EH (cell line): Measurements from ENCODE around the gene NFATC1.
"Not testable (repeated sequence)": the region's sequence is repeated elsewhere in the genome, so short reads cannot be mapped to it uniquely, and the experiment has no call there.

Source experiments
- DNase-seq: peaks from one replicate; pipeline ENCODE4 v3.0.0-alpha.2; 2015; ENCODE audit warnings: low read depth

Gene NFATC1

GRCh38 chr18:79476031-79476917, 80.5 kb downstream of the NFATC1 start:
- DNase-seq, result peak; percentile 16

GRCh38 chr18:79476918-79477571, 81.3 kb downstream of the NFATC1 start:
- no peak for DNase-seq

GRCh38 chr18:79477711-79478483, 82.2 kb downstream of the NFATC1 start:
- no peak for DNase-seq

- DNase-seq, result no peak
Measured at GRCh38 chr18:79478484-79479115, 82.9 kb downstream of the NFATC1 start.

GRCh38 chr18:79479116-79479760, 83.5 kb downstream of the NFATC1 start:
- DNase-seq, result no peak

- DNase-seq, result no peak
Measured at GRCh38 chr18:79479761-79480161, 84.0 kb downstream of the NFATC1 start.

- no peak for DNase-seq
Measured at GRCh38 chr18:79480171-79481045, 84.7 kb downstream of the NFATC1 start.

GRCh38 chr18:79481046-79481790, 85.5 kb downstream of the NFATC1 start:
- no peak for DNase-seq

GRCh38 chr18:79483393-79483792, 87.7 kb downstream of the NFATC1 start:
- not testable (repeated sequence) for DNase-seq

GRCh38 chr18:79483971-79484491, 88.3 kb downstream of the NFATC1 start:
- DNase-seq, result peak; percentile 19

- peak; percentile 98 for DNase-seq
Measured at GRCh38 chr18:79484661-79485621, 89.2 kb downstream of the NFATC1 start.

- DNase-seq, result peak; percentile 98
Measured at GRCh38 chr18:79485788-79486355, 90.1 kb downstream of the NFATC1 start.

- no peak for DNase-seq
Measured at GRCh38 chr18:79486356-79487182, 90.8 kb downstream of the NFATC1 start.

GRCh38 chr18:79487183-79487800, 91.6 kb downstream of the NFATC1 start:
- DNase-seq, result no peak

GRCh38 chr18:79487801-79488201, 92.1 kb downstream of the NFATC1 start:
- DNase-seq, result no peak

- DNase-seq, result no peak
Measured at GRCh38 chr18:79488311-79489050, 92.8 kb downstream of the NFATC1 start.
